ENCODE data around the gene TFF3.
A peak's percentile ranks its signal among the peaks of the same experiment; 100 is the strongest.

TFF3 gene

GRCh38 chr21:42315296-42315891 lies at the start of gene TFF3:
TSS of gene TFF3 (minus strand) at chr21:42315409. CDS start at chr21:42315374, 35 bp downstream.
- DNase-seq = peak; percentile 99

GRCh38 chr21:42364304-42364865 lies 49.2 kb upstream of the TFF3 start:
- no peak for DNase-seq

GRCh38 chr21:42363312-42363711 lies 48.1 kb upstream of the TFF3 start:
- no peak for DNase-seq

GRCh38 chr21:42362700-42363099 lies 47.5 kb upstream of the TFF3 start:
- no peak for DNase-seq

- no peak for DNase-seq
Measured at GRCh38 chr21:42362198-42362597, 47.0 kb upstream of the TFF3 start.

GRCh38 chr21:42361286-42361685 lies 46.1 kb upstream of the TFF3 start:
- no peak for DNase-seq

GRCh38 chr21:42360317-42360716 lies 45.1 kb upstream of the TFF3 start:
- DNase-seq = no peak

GRCh38 chr21:42358937-42359336 lies 43.7 kb upstream of the TFF3 start:
- DNase-seq = no peak

- DNase-seq = no peak
Measured at GRCh38 chr21:42358261-42358660, 43.1 kb upstream of the TFF3 start.

- DNase-seq = no peak
Measured at GRCh38 chr21:42357307-42357706, 42.1 kb upstream of the TFF3 start.

- DNase-seq = no peak
Measured at GRCh38 chr21:42356650-42357049, 41.4 kb upstream of the TFF3 start.

- DNase-seq = no peak
Measured at GRCh38 chr21:42356046-42356445, 40.8 kb upstream of the TFF3 start.

GRCh38 chr21:42353623-42354022 lies 38.4 kb upstream of the TFF3 start:
- DNase-seq = no peak

GRCh38 chr21:42352441-42353095 lies 37.4 kb upstream of the TFF3 start:
- no peak for DNase-seq

- DNase-seq = no peak
Measured at GRCh38 chr21:42351626-42352440, 36.6 kb upstream of the TFF3 start.

GRCh38 chr21:42350927-42351426 lies 35.8 kb upstream of the TFF3 start, which contains the start of gene TFF2:
TSS of gene TFF2 (minus strand) at chr21:42350994. CDS start at chr21:42350957, 37 bp downstream.
- no peak for DNase-seq

- DNase-seq = no peak
Measured at GRCh38 chr21:42350318-42350910, 35.2 kb upstream of the TFF3 start.

GRCh38 chr21:42349420-42350317 lies 34.5 kb upstream of the TFF3 start:
- no peak for DNase-seq

- DNase-seq = no peak
Measured at GRCh38 chr21:42348762-42349161, 33.6 kb upstream of the TFF3 start.

GRCh38 chr21:42347601-42348327 lies 32.6 kb upstream of the TFF3 start:
- no peak for DNase-seq
